Colonic mucosa (tissue), 4 donors: Measurements from ENCODE around the gene ITGA11. TPM values are rescaled to one million over a fixed set of nuclear protein-coding genes. Genes with fewer than 3 reads are reported as not detected.

Experiments
- DNase-seq: peaks from one replicate; pipeline ENCODE4 v3.0.0-alpha.2; 2020
- H3K27ac ChIP-seq: fragments of 200-600 bp; one replicate; pipeline ENCODE4 v1.8.0; 2021
- H3K27me3 ChIP-seq: fragments of 200-600 bp; one replicate; pipeline ENCODE4 v1.8.0; 2021
- H3K36me3 ChIP-seq: fragments of 200-600 bp; one replicate; pipeline ENCODE4 v1.8.0; 2021
- H3K4me1 ChIP-seq: fragments of 200-600 bp; one replicate; pipeline ENCODE4 v1.8.0; 2021; ENCODE audit warnings: mild to moderate bottlenecking
- H3K4me3 ChIP-seq: fragments of 200-600 bp; one replicate; pipeline ENCODE4 v1.8.0; 2021
- H3K9ac ChIP-seq, 2 donors: one replicate each; pipeline ENCODE4 v1.7.0; 2013; ENCODE audit warnings: control low read depth in 2 of 2, low read depth in 2 of 2, low read length in 2 of 2
- H3K9me3 ChIP-seq: fragments of 200-600 bp; one replicate; pipeline ENCODE4 v1.8.0; 2021
- CTCF ChIP-seq: fragments of 200-600 bp; IDR thresholded peaks from one replicate; pipeline ENCODE4 v1.8.0; 2022; ENCODE audit warnings: antibody characterized with exemption, mild to moderate bottlenecking
- intact Hi-C: fragments of 100-400 bp; cut with DNase I; formaldehyde crosslinking; loops from one replicate; pipeline ENCODE4 v1.14.1; 2022
- total RNA-seq, 2 donors: library from RNA; stranded (reverse); fragmentation: NEBNext Ultra II Directional in 1 of 2; extraction: Animal tissue kit (Norgen Biotek cat#: 25700) in 1 of 2; gene quantifications; one replicate each; pipeline ENCODE4 v1.2.1, GENCODE V29; 2021
- donor health status: healthy.
- donor health status: DM: no; HTN: no; CAD: no.
- donor health status: DM: no; HTN: no; CAD: no.

The ITGA11 gene
- total RNA-seq, 2 donors from 2014 or later = 2.4 to 4.1 TPM

GRCh38 chr15:68348081-68348480 is 83.9 kb downstream of the ITGA11 start:
- intact Hi-C loops = no loop called here
- no peak overlapping the region for H3K27ac ChIP-seq
- DNase-seq = no peak
- no peaks in the 10 kb centered on the region for H3K36me3 ChIP-seq
- no peaks in the 10 kb centered on the region for H3K9me3 ChIP-seq
- H3K9ac ChIP-seq = no peak overlapping the region
- no peaks in the 10 kb centered on the region for H3K4me1 ChIP-seq
- H3K4me3 ChIP-seq = no peak overlapping the region
- H3K27me3 ChIP-seq = no peaks in the 10 kb centered on the region
- no peak for TF ChIP-seq CTCF

- no peaks in the 10 kb centered on the region for H3K27me3 ChIP-seq
- no peak overlapping the region for H3K9ac ChIP-seq
- no peaks in the 10 kb centered on the region for H3K9me3 ChIP-seq
- no peak for DNase-seq
- H3K4me1 ChIP-seq = no peaks in the 10 kb centered on the region
- intact Hi-C loops = no loop called here
- no peaks in the 10 kb centered on the region for H3K36me3 ChIP-seq
- H3K4me3 ChIP-seq = no peak overlapping the region
- no peak for TF ChIP-seq CTCF
- H3K27ac ChIP-seq = no peak overlapping the region
Observed at GRCh38 chr15:68347392-68347791, 84.6 kb downstream of the ITGA11 start.

GRCh38 chr15:68346979-68347378 is 85.0 kb downstream of the ITGA11 start:
- intact Hi-C loops = no loop called here
- no peak overlapping the region for H3K4me3 ChIP-seq
- no peak overlapping the region for H3K27ac ChIP-seq
- no peaks in the 10 kb centered on the region for H3K4me1 ChIP-seq
- H3K36me3 ChIP-seq = no peaks in the 10 kb centered on the region
- H3K27me3 ChIP-seq = no peaks in the 10 kb centered on the region
- no peak overlapping the region for H3K9ac ChIP-seq
- TF ChIP-seq CTCF = no peak
- no peaks in the 10 kb centered on the region for H3K9me3 ChIP-seq
- DNase-seq = no peak

- Histone ChIP-seq H3K4me1 (no peaks in the 10 kb centered on the region), H3K27ac (no peak overlapping the region), H3K27me3 (no peaks in the 10 kb centered on the region), H3K9me3 (no peaks in the 10 kb centered on the region), H3K9ac (no peak overlapping the region), H3K36me3 (no peaks in the 10 kb centered on the region), H3K4me3 (no peak overlapping the region)
- TF ChIP-seq CTCF = no peak
- DNase-seq = no peak
- intact Hi-C loops = no loop called here
Observed at GRCh38 chr15:68345481-68345880, 86.5 kb downstream of the ITGA11 start.

GRCh38 chr15:68344600-68344999 is 87.4 kb downstream of the ITGA11 start:
- no peak overlapping the region for H3K9ac ChIP-seq
- H3K27me3 ChIP-seq = no peaks in the 10 kb centered on the region
- no peak for DNase-seq
- no peaks in the 10 kb centered on the region for H3K36me3 ChIP-seq
- no peak overlapping the region for H3K4me3 ChIP-seq
- H3K4me1 ChIP-seq = no peaks in the 10 kb centered on the region
- no peak overlapping the region for H3K27ac ChIP-seq
- no peaks in the 10 kb centered on the region for H3K9me3 ChIP-seq
- no peak for TF ChIP-seq CTCF
- intact Hi-C loops = no loop called here
